ENCODE results near the gene NR4A3.

DNA sequence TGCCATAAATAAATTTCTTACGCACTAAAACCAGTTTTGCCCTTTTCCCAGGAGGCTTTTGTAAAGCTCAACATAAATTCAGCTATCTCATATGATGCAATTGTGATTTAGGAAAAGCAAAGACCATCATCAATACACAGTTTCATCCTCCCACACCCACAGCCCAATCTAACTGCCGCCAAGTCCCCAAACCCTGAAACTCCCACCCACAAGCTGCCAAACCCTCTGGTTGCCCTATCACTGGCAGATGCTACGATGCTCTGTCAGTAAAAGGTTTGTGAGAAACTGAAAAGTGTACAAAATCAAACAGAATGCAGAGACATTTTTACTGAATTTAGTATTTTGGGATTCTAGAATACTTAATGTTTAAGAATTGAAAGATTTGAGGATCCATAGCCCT is 42.8 kb upstream of the NR4A3 start:
- TF ChIP-seq, protein P1, sequence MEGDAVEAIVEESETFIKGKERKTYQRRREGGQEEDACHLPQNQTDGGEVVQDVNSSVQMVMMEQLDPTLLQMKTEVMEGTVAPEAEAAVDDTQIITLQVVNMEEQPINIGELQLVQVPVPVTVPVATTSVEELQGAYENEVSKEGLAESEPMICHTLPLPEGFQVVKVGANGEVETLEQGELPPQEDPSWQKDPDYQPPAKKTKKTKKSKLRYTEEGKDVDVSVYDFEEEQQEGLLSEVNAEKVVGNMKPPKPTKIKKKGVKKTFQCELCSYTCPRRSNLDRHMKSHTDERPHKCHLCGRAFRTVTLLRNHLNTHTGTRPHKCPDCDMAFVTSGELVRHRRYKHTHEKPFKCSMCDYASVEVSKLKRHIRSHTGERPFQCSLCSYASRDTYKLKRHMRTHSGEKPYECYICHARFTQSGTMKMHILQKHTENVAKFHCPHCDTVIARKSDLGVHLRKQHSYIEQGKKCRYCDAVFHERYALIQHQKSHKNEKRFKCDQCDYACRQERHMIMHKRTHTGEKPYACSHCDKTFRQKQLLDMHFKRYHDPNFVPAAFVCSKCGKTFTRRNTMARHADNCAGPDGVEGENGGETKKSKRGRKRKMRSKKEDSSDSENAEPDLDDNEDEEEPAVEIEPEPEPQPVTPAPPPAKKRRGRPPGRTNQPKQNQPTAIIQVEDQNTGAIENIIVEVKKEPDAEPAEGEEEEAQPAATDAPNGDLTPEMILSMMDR (IDR thresholded peaks at IDR 0.05), result no peak
- no peak for TF ChIP-seq POLR2A (IDR thresholded peaks at IDR 0.05)

All from lower leg skin (tissue), 3 donors.